ENCODE measurements around the gene LYRM7. TPM values are rescaled to one million over a fixed set of nuclear protein-coding genes. Genes with fewer than 3 reads are reported as not detected.
"Not testable (repeated sequence)": the region's sequence is repeated elsewhere in the genome, so short reads cannot be mapped to it uniquely, and the experiment has no call there.

The LYRM7 gene
- 10 to 100 TPM in 9 of 10 donors, 1 to 10 TPM in 1; 8.7 to 17.6 (median 14.9) TPM for polyA plus RNA-seq (ENCODE audit: insufficient read length in 10 of 10)
- long read RNA-seq, donor 1, full-length matches to known transcripts: 4 of 4 reads
- long read RNA-seq, donor 1, partial matches to known transcripts: 0 of 4 reads
- long read RNA-seq, donor 1, other reads (novel, unspliced or antisense): 0 of 4 reads
- long read RNA-seq, donor 2, full-length matches to known transcripts: 2 of 2 reads
- long read RNA-seq, donor 2, partial matches to known transcripts: 0 of 2 reads
- long read RNA-seq, donor 2, other reads (novel, unspliced or antisense): 0 of 2 reads
- long read RNA-seq, donor 3: 0 reads
- long read RNA-seq, donor 4, full-length matches to known transcripts: 3 of 3 reads
- long read RNA-seq, donor 4, partial matches to known transcripts: 0 of 3 reads
- long read RNA-seq, donor 4, other reads (novel, unspliced or antisense): 0 of 3 reads
- long read RNA-seq, donor 5, full-length matches to known transcripts: 7 of 7 reads
- long read RNA-seq, donor 5, partial matches to known transcripts: 0 of 7 reads
- long read RNA-seq, donor 5, other reads (novel, unspliced or antisense): 0 of 7 reads
- long read RNA-seq, donor 6, full-length matches to known transcripts: 13 of 60 reads
- long read RNA-seq, donor 6, partial matches to known transcripts: 47 of 60 reads
- long read RNA-seq, donor 6, other reads (novel, unspliced or antisense): 0 of 60 reads
- long read RNA-seq, donor 7, full-length matches to known transcripts: 7 of 7 reads
- long read RNA-seq, donor 7, partial matches to known transcripts: 0 of 7 reads
- long read RNA-seq, donor 7, other reads (novel, unspliced or antisense): 0 of 7 reads
- long read RNA-seq, donor 8, full-length matches to known transcripts: 3 of 3 reads
- long read RNA-seq, donor 8, partial matches to known transcripts: 0 of 3 reads
- long read RNA-seq, donor 8, other reads (novel, unspliced or antisense): 0 of 3 reads
- long read RNA-seq, donor 9, full-length matches to known transcripts: 1 of 1 reads
- long read RNA-seq, donor 9, partial matches to known transcripts: 0 of 1 reads
- long read RNA-seq, donor 9, other reads (novel, unspliced or antisense): 0 of 1 reads

DNA sequence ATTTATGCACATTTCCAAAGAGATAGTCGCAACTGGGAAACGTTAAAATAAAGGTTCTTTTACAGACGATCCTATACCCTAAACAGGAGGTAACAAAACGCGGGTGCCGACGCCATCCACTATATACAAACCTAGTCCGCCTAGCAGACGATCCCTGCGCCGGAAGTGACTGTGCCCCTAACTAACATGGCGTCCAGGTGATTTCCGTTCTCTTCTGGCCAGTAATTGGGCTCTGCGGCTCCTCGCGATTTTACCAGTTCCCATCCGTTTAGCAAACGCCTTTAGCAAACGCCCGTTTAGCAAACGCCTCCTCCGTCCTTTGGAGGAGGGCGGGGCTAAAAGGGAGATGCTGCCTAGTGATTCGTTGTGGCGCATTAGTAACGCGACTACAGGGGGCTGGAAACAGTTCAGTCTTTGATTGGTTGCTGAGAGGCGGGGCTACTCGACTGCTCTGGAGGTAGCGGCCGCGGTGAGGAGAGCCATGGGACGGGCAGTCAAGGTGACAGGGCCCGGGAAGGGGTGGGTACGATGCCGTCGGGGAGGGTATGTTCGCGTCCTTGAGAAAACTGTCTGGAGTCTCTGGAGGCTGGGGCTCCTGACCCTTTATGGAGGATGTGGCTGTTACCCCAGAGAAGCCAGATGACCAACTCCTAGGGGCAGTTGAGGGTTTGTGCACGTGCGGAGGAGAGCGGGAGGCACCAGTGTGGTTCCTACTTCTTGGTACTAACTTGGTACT, at the start of gene LYRM7:
Gene LYRM7, plus strand, starts transcription at position 405 of the 736 bp plus-strand sequence. Its CDS starts 77 bp downstream, at position 482.
- DNase-seq: peak; percentile 99 to 100 (median 99)

DNA sequence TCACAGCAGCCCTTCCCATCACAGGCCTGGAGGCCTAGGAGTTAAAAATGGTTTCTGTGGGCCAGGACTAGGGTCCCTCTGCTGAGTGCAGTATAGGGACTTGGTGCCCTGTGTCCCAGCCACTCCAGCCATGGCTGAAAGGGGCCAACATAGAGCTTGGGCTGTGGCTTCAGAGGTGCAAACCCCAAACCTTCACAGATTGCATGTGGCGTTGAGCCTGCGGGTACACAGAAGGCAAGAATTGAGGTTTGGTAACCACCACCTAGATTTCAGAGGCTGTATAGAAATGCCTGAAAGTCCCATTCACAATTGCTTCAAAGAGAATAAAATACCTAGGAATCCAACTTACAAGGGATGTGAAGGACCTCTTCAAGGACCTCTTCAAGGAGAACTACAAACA, 43.5 kb upstream of the LYRM7 start:
- DNase-seq: not testable (repeated sequence)

DNA sequence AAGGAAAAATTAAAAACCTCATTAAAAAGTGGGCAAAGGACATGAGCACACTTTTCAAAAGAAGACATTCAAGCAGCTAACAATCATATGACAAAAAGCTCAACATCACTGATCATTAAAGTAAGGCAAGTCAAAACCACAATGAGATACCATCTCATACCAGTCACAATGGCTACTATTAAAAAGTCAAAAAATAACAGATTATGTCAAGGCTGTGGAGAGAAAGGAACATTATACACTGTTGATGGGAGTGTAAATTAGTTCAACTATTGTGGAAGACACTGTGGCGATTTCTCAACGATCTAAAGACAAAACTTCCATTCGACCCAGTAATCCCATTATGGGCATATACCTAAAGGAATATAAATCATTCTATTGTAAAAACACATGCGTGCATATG, 41.4 kb upstream of the LYRM7 start:
- no peak for DNase-seq

DNA sequence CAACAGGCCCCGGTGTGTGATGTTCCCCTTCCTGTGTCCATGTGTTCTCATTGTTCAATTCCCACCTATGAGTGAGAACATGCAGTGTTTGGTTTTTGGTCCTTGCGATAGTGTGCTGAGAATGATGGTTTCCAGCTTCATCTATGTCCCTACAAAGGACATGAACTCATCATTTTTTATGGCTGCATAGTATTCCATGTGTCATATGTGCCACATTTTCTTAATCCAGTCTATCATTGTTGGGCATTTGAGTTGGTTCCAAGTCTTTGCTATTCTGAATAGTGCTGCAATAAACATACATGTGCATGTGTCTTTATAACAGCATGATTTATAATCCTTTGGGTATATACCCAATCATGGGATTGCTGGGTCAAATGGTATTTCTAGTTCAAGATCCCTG, 37.7 kb upstream of the LYRM7 start:
- not testable (repeated sequence) for DNase-seq

DNA sequence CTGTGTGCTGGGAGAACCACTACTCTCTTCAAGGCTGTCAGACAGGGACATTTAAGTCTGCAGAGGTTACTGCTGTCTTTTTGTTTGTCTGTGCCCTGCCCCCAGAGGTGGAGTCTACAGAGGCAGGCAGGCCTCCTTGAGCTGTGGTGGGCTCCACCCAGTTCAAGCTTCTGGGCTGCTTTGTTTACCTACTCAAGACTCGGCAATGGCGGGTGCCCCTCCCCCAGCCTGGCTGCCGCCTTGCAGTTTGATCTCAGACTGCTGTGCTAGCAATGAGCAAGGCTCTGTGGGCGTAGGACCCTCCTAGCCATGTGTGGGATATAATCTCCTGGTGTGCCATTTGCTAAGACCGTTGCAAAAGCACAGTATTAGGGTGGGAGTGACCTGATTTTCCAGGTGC, 32.3 kb upstream of the LYRM7 start:
- DNase-seq: not testable (repeated sequence)

DNA sequence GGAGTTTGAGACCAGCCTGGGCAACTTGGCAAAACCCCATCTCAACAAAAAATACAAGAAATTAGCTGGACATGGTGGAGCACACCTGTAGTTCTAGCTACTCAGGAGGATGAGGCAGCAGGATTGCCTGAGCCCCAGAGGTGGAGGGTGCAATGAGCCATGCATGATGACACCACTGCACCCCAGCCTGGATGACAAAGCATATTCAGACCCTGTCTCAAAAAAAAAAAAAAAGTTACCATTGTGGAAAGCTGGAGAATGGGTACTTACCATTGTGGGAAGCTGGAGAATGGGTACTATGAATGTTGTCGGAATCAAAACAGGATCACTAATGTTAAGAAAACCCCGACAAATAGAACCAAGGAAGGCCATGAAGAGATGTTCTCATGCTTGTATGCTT, 31.4 kb upstream of the LYRM7 start:
- DNase-seq: no peak

DNA sequence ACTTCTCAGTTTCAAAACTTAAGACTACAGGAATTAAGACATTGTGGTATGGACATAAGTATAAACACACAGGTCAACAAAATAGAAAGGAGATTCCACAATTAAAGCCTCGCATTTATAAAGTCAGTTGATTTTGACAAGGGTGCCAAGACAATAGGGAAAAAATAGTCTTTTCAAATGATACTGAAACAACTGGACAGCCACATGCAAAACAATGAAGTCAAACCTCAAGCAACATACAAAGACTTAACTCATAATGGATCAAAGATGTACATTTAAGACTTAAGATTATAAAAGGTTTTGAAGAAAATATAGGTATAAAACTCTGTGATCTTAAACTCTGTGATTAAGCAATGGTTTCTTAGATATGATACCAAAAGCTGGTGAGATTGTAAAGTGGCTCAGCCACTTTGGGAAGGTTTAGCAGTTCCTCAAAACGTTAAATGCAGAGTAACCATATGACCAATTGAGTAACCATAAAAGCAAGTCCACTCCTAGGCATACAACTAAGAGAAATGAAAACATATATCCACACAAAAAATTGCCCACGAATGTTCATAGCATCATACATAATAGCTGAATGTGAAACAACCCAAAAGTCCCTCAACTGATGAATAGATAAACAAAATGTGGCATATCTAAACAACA, 27.6 kb upstream of the LYRM7 start:
- no peak for DNase-seq

DNA sequence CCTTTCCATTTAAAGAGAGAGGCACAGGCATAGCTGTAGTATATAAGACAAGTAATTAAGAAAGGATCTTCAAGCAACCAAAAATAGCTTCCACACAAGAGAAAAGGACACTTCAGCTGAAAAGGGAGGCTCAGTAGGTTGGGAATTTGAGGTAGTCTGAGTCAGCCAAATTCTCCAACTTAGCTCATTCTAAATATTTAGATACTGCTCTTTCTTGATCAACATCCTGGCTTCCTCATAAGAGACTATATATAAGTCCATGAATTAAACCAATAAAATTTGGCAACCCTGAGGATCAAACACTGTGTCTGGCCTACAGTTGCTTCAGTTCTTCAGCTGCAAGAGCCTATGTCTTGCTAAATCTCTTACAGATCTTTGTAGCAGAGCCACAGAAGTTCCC, 23.5 kb upstream of the LYRM7 start:
- DNase-seq: no peak

DNA sequence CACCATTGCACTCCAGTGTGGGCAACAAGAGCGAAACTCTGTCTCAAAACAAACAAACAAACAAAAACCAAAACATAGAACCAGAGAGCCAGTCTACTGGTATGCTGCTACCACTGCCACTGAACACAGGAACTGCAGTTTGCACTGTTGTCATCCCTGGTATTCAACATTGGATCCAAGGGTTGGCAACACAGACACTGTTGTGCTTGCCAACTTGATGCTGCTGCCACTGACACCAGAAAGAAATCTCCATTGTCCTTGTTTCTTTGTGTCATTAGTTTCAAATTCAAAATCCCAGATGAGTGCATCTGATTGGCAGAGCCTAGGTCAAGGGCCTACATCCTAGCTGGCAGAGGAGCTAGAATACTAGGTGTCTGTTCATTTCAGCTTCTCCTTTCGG, 21.9 kb upstream of the LYRM7 start:
- no peak for DNase-seq

DNA sequence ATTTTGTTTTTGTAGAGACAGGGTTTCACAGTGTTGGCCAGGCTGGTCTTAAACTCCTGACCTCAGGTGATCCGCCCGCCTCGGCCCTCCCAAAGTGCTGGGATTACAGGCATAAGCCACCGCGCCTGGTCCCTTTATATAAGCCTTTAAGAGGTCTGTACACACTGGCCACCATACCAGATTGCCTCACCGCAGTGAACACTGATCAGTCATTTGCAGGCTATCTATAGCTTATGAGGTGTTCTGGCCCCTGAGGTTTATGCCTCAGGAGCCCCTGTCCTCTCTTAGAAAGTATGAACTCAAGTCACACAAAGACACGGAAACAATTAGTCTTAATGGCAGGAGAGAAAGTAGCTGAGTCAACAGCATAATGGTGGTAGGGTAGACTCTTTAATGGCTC, 20.3 kb upstream of the LYRM7 start:
- no peak for DNase-seq

DNA sequence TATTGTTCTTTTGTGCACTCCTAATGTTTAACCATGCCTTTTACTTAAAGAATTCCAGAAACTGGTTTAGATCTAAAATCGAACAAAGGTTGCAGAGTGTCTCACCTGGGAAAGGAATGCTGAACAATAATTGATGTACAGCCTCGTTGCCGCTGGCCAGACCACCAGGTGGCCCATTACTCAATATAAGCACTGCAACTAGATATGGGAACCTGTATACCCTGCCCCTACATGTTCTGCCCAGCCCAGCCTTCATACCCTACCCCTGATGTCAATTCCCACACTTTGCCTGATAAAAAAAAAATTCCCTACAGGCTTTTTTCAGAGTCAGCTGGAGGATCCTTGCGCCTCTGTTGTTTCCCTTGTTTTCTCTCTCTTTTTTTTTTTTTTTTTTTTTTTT, 19.5 kb upstream of the LYRM7 start:
- DNase-seq: no peak

DNA sequence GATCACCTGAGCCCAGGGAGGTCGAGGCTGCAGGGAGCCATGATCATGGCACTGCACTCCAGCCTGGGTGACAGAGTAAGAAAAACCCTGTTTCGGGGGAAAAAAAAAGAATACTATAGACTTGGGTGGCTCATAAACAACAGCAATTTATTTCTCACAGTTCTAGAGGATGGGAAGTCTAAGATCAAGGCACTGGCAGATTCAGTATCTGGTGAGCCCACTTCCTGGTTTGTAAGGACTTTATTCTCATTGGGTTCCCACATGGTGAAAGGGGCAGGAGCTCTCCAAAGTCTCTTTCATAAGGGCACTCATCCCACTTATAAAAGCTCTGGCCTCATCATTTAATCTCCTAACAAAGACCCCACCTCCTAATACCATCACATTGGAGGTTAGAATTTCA, 14.4 kb upstream of the LYRM7 start:
- no peak for DNase-seq

DNA sequence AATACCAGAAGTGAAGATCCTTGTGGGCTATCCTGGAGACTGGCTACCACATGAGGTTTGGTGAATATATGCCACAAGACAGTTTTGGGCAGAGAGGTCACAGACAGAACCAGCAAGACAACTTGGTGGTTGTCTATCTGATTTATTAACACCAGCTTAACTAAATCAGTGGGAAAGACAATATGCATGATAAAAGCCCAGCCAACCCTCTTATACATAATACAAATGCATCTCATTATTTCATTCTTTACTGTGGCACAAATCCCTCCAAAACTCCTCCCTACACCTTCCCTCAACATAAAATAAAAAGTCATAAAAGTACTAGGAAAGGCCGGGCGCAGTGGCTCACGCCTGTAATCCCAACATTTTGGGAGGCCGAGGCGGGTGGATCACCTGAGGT, 13.8 kb upstream of the LYRM7 start:
- DNase-seq: no peak

DNA sequence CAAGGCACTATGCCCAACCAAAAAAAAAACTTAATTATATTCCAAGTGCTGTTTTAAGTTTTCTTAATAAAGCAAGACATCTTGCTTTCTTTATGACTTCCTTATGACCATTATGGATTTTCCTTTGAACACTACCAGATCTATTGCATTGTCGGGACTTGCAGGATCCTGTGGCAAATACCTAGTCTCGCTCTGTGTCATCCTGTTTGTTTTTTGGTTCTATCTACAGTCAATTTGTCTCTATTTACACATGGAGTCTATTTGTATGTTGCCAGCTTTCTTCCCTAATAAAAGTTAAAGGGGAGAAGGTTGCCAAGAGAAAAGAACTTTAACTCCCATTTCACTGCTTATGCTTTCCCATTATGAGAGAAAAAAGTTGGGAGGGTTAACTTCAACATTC, 10.6 kb upstream of the LYRM7 start:
- DNase-seq: no peak

DNA sequence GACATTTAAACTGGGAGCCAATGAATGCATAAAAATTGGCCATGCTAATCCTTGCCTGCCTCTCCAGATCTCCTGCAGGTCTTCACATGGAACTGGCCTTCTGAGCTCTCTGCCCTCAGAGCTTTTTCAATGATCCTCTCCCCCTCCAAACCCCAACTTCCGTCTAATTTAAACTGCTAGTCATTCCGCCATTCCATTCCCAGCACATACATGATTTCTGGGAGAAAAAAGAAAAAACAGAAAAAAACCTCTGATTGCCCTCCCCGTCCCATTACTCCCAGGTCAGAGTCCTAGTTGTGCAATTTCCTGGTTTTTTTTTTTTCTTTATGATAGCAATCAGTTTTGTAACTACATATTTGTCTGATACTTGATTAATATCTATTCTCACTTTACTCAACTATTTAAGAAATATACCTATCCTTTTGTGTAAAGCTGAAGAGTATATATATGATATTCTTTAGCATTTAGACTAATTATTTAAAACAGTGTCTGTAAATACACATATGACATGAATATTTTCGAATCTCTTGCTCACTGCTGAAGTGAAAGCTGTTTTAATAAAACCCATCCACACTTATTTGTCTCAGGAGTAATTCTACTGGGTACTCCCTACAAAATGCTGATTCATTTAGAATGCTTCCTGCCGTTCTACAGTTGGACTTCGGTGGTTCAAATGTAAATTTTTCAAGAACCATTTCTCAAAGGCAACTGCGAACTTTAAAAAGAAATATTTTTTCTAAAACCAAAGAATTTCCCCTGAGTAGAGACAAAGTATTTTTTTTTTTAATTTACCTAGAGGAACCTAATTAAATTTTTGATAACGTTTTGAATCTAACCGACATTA, 7.2 kb upstream of the LYRM7 start:
- peak in 2 of 3 donors; percentile 6 to 11 for DNase-seq

DNA sequence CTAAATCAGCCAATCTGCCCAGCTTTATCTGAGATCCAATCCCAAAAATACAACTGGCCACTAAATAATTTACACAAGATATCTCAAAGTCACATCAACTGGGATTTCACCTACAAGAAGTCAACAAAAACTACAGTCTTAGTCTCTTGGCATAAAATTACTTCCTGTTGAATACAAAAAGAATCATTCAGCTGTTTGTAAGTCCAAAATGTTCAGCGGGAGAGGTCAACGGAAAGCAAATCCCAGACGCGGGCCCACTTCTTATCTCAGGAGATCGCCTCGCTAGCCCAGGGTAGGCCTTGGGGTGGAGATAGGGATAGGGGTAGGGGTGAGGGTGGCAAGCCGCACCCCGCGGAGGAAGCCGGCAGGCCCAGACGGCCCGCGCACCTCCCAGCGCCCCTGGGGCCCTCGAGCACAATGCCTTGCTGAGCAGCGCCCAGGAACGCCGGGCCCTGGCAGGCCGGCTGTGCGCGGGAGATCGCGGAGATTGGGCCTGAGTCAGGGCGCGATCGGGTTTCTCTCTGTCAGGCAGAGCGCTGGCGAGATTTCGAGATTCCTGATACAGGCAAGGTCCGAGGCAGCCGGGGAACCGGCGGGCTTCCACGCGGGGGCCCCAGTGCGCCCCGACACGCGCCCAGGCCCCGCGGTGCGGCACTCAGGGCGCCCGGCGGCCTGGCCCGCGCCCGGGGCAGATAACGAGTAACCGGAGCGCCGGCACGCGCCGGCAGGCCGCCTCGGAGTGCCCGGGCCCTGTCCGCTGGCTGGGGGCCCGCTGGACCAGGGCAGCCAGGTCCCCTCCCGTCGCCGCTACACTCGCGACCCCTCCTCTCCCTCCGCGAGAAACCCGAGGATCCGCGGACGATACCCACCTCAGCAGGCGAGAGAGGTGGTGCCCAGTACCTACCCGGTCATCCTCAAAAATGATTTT, 6.3 kb upstream of the LYRM7 start:
- peak; percentile 66 to 89 (median 73) for DNase-seq

DNA sequence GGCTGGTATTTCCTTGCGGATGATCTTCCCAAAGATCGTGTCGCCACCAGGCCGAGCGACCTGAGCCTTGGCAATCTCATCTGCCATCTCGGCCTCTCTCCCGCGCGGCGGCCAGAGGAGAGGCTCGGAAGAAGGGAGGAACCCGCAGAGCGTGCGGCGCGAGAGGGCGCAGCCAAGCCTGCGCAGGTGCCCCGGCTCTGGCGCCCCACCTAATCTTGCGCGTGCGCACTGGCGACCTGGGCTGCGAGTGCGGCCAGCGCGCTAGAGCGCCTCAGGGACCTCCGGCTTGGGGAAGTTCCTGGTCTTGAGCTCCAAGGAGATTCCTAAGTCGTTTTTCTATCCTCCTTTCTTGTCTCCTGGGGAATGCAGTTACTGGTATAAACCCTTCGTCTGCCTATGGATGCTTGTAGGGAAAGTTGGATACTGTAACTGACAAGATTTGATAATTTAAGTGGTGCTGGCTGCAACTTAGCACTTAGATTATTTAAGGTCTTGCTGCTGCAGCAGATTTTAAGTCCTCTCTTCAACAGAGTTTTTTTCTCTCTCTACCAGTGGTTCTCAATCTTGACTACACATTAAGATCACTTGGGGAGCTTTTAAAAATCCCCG, 5.5 kb upstream of the LYRM7 start, which contains the start of gene HINT1:
Gene HINT1, minus strand, starts transcription at position 138 of the 609 bp plus-strand sequence. Its CDS starts 51 bp downstream, at position 87.
- peak; percentile 87 to 96 (median 92) for DNase-seq

DNA sequence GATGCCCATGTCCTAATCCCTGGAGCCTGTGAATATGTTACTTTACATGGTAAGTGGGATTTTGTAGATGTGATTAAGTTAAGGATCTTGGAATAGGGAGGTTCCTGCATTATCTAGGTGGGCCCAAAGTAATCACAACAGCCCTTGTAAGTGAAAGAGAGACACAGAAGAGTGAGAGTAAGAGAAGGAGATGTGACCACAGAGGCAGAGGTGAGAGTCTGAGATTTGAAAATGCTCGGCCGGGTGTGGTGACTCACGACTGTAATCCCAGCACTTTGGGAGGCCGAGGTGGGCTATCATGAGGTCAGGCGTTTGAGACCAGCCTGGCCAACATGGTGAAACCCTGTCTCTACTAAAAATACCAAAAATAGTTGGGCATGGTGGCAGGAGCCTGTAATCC, 3.1 kb upstream of the LYRM7 start:
- DNase-seq: no peak
